Caco-2 (cell line): ENCODE results near the gene DYNLT2. TPM values are rescaled to one million over a fixed set of nuclear protein-coding genes. Genes with fewer than 3 reads are reported as not detected.

Experiments used
- BruUV-seq: library from RNA; stranded (reverse); fragments of 400-500 nt; replicated peaks from 2 replicates; lab custom pipeline; 2021; lab: Mats Ljungman, UMichigan
- CTCF ChIA-PET: fragments of 300-600 bp; sonication (Branson Sonifier 250); formaldehyde crosslinking; loops from one replicate; lab custom pipeline; 2022; ENCODE audit warnings: antibody characterized with exemption; lab: Charles Lee
- POLR2A ChIA-PET: fragments of 300-600 bp; sonication (Branson Sonifier 250); formaldehyde crosslinking; loops from one replicate; lab custom pipeline; 2022; ENCODE audit warnings: antibody characterized with exemption; lab: Charles Lee
- DNase-seq, 2 experiments: peaks; one replicate each; pipeline versions ENCODE4 v3.0.0 to v3.0.0-alpha.2; 2020 to 2022
- H3K27me3 ChIP-seq: replicated peaks from 2 replicates; pipeline ENCODE4 v1.6.0; 2011; ENCODE audit warnings: low read length; ENCODE audit not compliant: control insufficient read depth, insufficient read depth
- H3K36me3 ChIP-seq: 2 replicates; pipeline ENCODE4 v1.5.1; 2011; ENCODE audit warnings: low read length; ENCODE audit not compliant: control insufficient read depth, insufficient read depth
- H3K4me1 ChIP-seq: fragments of 250-450 bp; sonication (Bioruptor Pico); 2 replicates; pipeline ENCODE4 v1.5.1; 2020; ENCODE audit warnings: mild to moderate bottlenecking
- H3K4me3 ChIP-seq: 2 replicates; pipeline ENCODE4 v1.5.1; 2011; ENCODE audit warnings: low read depth, mild to moderate bottlenecking, control low read depth, low read length
- H3K9me3 ChIP-seq: fragments of 250-450 bp; sonication (Bioruptor Pico); 2 replicates; pipeline ENCODE4 v1.5.1; 2020; ENCODE audit warnings: mild to moderate bottlenecking, moderate library complexity
- H3K27ac Mint-ChIP-seq: one replicate; pipeline ENCODE4 v1.8.0; 2022; ENCODE audit warnings: mixed read lengths; ENCODE audit not compliant: unreplicated experiment
- H3K27me3 Mint-ChIP-seq: one replicate; pipeline ENCODE4 v1.8.0; 2022; ENCODE audit warnings: mixed read lengths; ENCODE audit not compliant: insufficient read depth, unreplicated experiment
- H3K36me3 Mint-ChIP-seq: one replicate; pipeline ENCODE4 v1.8.0; 2022; ENCODE audit warnings: mild to moderate bottlenecking, mixed read lengths; ENCODE audit not compliant: insufficient read depth, unreplicated experiment
- H3K4me1 Mint-ChIP-seq: one replicate; pipeline ENCODE4 v1.8.0; 2022; ENCODE audit warnings: low read depth, mixed read lengths; ENCODE audit not compliant: unreplicated experiment
- H3K4me3 Mint-ChIP-seq: one replicate; pipeline ENCODE4 v1.8.0; 2022; ENCODE audit warnings: mild to moderate bottlenecking, moderate library complexity, mixed read lengths; ENCODE audit not compliant: unreplicated experiment
- H3K9me3 Mint-ChIP-seq: one replicate; pipeline ENCODE4 v1.8.0; 2022; ENCODE audit warnings: mixed read lengths; ENCODE audit not compliant: unreplicated experiment
- intact Hi-C: fragments of 100-400 bp; cut with micrococcal nuclease; formaldehyde crosslinking; loops from one replicate; pipeline ENCODE4 v1.10.0; 2022; ENCODE audit not compliant: unreplicated experiment
- total RNA-seq: library from RNA; stranded (reverse); gene quantifications from 2 replicates; pipeline ENCODE4 v1.2.3, GENCODE V29; 2022
- TF ChIP-seq, protein P1 (sequence below), 2 experiments: fragments of 200-600 bp in 1 of 2; IDR thresholded peaks; 1 replicate in 1 of 2; 2 replicates in 1 of 2; pipeline versions ENCODE4 v1.5.1 to v1.8.0; 2011 to 2022; ENCODE audit warnings: antibody characterized with exemption in 1 of 2, control low read depth in 1 of 2, inconsistent platforms in 1 of 2, low read depth in 1 of 2, low read length in 1 of 2, mild to moderate bottlenecking in 1 of 2, moderate library complexity in 1 of 2; ENCODE audit not compliant: insufficient read depth in 1 of 2, severe bottlenecking in 1 of 2, unreplicated experiment in 1 of 2

The DYNLT2 gene
- total RNA-seq, 1 experiment from 2014 or later, result 2.4 TPM

DNA sequence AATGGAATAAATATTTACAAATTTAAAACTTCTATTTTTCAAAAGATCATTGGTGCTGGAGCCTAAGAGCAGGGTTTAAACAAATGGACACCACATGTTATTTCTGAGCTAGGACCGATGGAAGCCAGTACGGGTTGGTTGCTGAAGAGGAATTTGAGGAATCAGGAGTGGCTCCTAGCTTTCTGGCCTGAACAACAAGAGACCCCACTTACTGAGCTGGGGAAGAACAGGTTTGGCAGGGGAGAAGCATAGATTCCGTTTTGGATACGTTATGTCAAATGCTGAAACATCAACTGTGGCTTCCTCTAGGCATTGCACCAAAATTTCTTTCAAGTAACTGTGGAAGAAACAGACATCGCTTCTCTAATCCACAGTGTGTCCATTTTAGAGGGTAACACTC lies 56.2 kb downstream of the DYNLT2 start:
- DNase-seq, result no peak
- Mint-ChIP-seq H3K9me3 (peaks cover 15% of the 10 kb centered on the region), H3K4me1 (peaks cover 6% of the 10 kb centered on the region), H3K27me3 (no peaks in the 10 kb centered on the region), H3K36me3 (peaks cover 37% of the 10 kb centered on the region), H3K27ac (no peak overlapping the region), H3K4me3 (no peak overlapping the region)
- intact Hi-C loops, result no loop called here
- no TSS peak for BruUV-seq
- Histone ChIP-seq H3K27me3 (no peaks in the 10 kb centered on the region), H3K36me3 (peaks cover 1% of the 10 kb centered on the region; the same call in 1 of the 2 replicates), H3K9me3 (0 out of 2 replicates have a peak, but pooled peaks cover 3% of the 10 kb centered on the region), H3K4me1 (0 out of 2 replicates have a peak, but pooled peaks cover 8% of the 10 kb centered on the region), H3K4me3 (no peak overlapping the region)
- ChIA-PET CTCF (no interaction called here), POLR2A (no interaction called here)
- TF ChIP-seq, protein P1, sequence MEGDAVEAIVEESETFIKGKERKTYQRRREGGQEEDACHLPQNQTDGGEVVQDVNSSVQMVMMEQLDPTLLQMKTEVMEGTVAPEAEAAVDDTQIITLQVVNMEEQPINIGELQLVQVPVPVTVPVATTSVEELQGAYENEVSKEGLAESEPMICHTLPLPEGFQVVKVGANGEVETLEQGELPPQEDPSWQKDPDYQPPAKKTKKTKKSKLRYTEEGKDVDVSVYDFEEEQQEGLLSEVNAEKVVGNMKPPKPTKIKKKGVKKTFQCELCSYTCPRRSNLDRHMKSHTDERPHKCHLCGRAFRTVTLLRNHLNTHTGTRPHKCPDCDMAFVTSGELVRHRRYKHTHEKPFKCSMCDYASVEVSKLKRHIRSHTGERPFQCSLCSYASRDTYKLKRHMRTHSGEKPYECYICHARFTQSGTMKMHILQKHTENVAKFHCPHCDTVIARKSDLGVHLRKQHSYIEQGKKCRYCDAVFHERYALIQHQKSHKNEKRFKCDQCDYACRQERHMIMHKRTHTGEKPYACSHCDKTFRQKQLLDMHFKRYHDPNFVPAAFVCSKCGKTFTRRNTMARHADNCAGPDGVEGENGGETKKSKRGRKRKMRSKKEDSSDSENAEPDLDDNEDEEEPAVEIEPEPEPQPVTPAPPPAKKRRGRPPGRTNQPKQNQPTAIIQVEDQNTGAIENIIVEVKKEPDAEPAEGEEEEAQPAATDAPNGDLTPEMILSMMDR (IDR thresholded peaks at IDR 0.05; ENCODE audit: insufficient read depth in 1 of 2, low read depth in 1 of 2, low read length in 1 of 2, severe bottlenecking in 1 of 2, unreplicated experiment in 1 of 2), result no peak

DNA sequence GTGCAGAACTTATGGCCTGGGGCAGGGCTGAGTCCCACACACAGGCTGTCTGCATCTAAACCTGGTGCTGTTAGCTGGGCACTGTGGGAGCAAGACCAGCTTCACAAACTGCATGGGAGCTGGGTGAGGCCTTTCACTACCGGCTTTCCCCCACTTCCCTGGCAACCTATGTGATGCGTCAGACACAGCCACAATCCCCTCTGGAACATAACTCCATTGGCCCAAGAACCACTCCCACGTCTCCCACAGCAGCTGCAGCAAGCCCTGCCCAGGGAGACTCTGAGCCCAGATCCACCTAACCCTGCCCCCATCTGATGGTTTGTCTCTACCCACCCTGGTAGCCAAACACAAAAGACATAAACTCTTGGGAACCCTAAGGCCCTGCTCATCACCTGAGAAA lies 58.9 kb downstream of the DYNLT2 start:
- Histone ChIP-seq H3K27me3 (no peaks in the 10 kb centered on the region), H3K4me1 (0 out of 2 replicates have a peak, but pooled peaks cover 8% of the 10 kb centered on the region), H3K9me3 (0 out of 2 replicates have a peak, but pooled peaks cover 3% of the 10 kb centered on the region), H3K4me3 (no peak overlapping the region), H3K36me3 (no peaks in the 10 kb centered on the region)
- Mint-ChIP-seq H3K36me3 (peaks cover 38% of the 10 kb centered on the region), H3K4me3 (no peak overlapping the region), H3K27me3 (no peaks in the 10 kb centered on the region), H3K4me1 (peaks cover 9% of the 10 kb centered on the region), H3K27ac (no peak overlapping the region), H3K9me3 (peaks cover 19% of the 10 kb centered on the region)
- TF ChIP-seq, protein P1 (IDR thresholded peaks at IDR 0.05; ENCODE audit: insufficient read depth in 1 of 2, low read depth in 1 of 2, low read length in 1 of 2, severe bottlenecking in 1 of 2, unreplicated experiment in 1 of 2), result no peak
- BruUV-seq, result no TSS peak
- ChIA-PET CTCF (no interaction called here), POLR2A (no interaction called here)
- no peak for DNase-seq
- intact Hi-C loops, result no loop called here

DNA sequence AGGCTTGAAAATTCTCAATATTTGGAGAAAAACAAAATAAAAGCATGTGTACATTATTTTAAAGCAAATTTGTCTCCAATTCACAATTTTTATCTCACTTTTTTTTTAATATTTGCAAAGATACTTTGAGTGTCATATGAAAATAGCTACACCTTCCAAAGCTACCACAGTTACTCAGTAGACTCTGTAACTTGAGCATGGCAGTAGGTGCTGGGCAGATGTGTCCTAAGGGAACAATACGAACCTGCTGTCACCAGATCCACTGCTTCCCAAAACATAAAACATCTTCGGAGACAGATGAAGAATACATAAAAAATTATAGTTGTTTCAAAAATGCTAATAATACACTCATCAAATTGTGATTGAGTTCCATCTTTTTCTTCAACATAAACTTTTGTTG lies 60.1 kb downstream of the DYNLT2 start:
- peaks cover 9% of the 10 kb centered on the region for H3K4me1 Mint-ChIP-seq

More for the DNA sequence above, 60.1 kb downstream of the DYNLT2 start:
- Mint-ChIP-seq H3K27ac (no peak overlapping the region), H3K36me3 (peaks cover 33% of the 10 kb centered on the region), H3K27me3 (no peaks in the 10 kb centered on the region), H3K4me3 (no peak overlapping the region), H3K9me3 (peaks cover 29% of the 10 kb centered on the region)
- no TSS peak for BruUV-seq
- peaks cover 6% of the 10 kb centered on the region; the same call in 1 of the 2 replicates for H3K9me3 ChIP-seq
- TF ChIP-seq, protein P1 (IDR thresholded peaks at IDR 0.05; ENCODE audit: insufficient read depth in 1 of 2, low read depth in 1 of 2, low read length in 1 of 2, severe bottlenecking in 1 of 2, unreplicated experiment in 1 of 2), result no peak
- no peak overlapping the region for H3K4me3 ChIP-seq
- POLR2A ChIA-PET, result no interaction called here
- no peak for DNase-seq
- no peaks in the 10 kb centered on the region for H3K36me3 ChIP-seq
- CTCF ChIA-PET, result no interaction called here
- 0 out of 2 replicates have a peak, but pooled peaks cover 8% of the 10 kb centered on the region for H3K4me1 ChIP-seq
- H3K27me3 ChIP-seq, result no peaks in the 10 kb centered on the region
- intact Hi-C loops, result no loop called here

Other genes with a start within 250 kb of the DYNLT2 start
- gene WDR27, start 49.5 kb downstream of the DYNLT2 start, total RNA-seq, result 62.9 and 70.1 TPM in 2 replicates
- gene C6orf120, start 49.4 kb downstream of the DYNLT2 start, total RNA-seq, result 24.9 and 26.4 TPM in 2 replicates
- 66.2 and 75.7 TPM in 2 replicates for gene PHF10, start 27.1 kb downstream of the DYNLT2 start, total RNA-seq
- gene ERMARD, start 50 bp upstream of the DYNLT2 start, total RNA-seq, result 17.0 and 25.3 TPM in 2 replicates